ENCODE data around the gene MS4A7.

DNA sequence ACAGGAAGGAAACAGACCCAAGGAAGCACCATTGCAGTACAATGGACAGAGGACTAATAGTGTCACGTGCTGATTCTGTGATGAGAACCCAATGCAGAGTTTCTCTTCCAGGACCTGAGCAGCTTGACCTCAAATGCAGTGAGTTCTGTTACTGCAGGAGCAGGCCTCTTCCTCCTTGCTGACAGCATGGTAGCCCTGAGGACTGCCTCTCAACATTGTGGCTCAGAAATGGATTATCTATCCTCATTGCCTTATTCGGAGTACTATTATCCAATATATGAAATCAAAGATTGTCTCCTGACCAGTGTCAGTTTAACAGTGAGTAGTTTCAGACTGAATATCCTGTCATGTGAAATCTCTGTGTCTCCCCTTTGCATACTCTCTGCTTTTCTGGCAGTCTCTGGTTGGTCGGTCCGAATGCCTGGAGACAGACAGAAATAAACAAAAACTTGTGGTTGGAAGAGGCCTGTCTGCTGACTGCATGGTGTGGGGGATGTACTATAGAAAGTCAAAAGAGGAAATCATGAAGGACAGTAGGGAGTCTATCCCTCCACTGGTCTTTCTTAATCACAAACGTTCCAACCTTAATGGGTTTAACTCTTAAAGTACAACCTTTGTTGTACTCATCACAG lies 11.1 kb downstream of the MS4A7 start:
- TF ChIP-seq, protein P1, sequence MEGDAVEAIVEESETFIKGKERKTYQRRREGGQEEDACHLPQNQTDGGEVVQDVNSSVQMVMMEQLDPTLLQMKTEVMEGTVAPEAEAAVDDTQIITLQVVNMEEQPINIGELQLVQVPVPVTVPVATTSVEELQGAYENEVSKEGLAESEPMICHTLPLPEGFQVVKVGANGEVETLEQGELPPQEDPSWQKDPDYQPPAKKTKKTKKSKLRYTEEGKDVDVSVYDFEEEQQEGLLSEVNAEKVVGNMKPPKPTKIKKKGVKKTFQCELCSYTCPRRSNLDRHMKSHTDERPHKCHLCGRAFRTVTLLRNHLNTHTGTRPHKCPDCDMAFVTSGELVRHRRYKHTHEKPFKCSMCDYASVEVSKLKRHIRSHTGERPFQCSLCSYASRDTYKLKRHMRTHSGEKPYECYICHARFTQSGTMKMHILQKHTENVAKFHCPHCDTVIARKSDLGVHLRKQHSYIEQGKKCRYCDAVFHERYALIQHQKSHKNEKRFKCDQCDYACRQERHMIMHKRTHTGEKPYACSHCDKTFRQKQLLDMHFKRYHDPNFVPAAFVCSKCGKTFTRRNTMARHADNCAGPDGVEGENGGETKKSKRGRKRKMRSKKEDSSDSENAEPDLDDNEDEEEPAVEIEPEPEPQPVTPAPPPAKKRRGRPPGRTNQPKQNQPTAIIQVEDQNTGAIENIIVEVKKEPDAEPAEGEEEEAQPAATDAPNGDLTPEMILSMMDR (IDR thresholded peaks at IDR 0.05 in 4 of 5, conservative IDR thresholded peaks at IDR 0.05 in 1 of 5): no peak
- no peak for TF ChIP-seq POLR2A (IDR thresholded peaks at IDR 0.05)

Data from gastrocnemius medialis (tissue), 4 donors.